IMR-90 (cell line): ENCODE measurements around the gene TIAM1. TPM values are rescaled to one million over a fixed set of nuclear protein-coding genes. Genes with fewer than 3 reads are reported as not detected.

ENCODE experiments used
- ATAC-seq: fragments of 200-7000 bp; cut with Tn5 transposase; 2 replicates; pipeline ENCODE4 v1.9.1; 2020; ENCODE audit warnings: low read depth, mild to moderate bottlenecking, moderate library complexity
- BruUV-seq: library from RNA; stranded (reverse); fragments of 400-500 nt; replicated peaks from 2 replicates; lab custom pipeline; 2021; lab: Mats Ljungman, UMichigan
- CTCF ChIA-PET: fragments of 300-600 bp; formaldehyde crosslinking; extraction: SDS; loops from one replicate; lab custom pipeline; 2021; ENCODE audit warnings: antibody characterized with exemption; lab: Yijun Ruan, JAX
- POLR2A ChIA-PET: fragments of 300-600 bp; sonication (Branson Sonifier 250); formaldehyde crosslinking; loops from one replicate; lab custom pipeline; 2022; ENCODE audit warnings: antibody characterized with exemption; ENCODE audit not compliant: unreplicated experiment; lab: Charles Lee
- DNase-seq: peaks from one replicate; pipeline ENCODE4 v3.0.0; 2013
- H2AFZ ChIP-seq: replicated peaks from 2 replicates; pipeline ENCODE3; 2013; ENCODE audit warnings: low read length, mild to moderate bottlenecking; ENCODE audit not compliant: poor library complexity
- H2AK5ac ChIP-seq: 2 replicates; pipeline ENCODE4 v1.6.1; 2013; ENCODE audit warnings: low read depth, low read length, inconsistent platforms
- H2AK9ac ChIP-seq: replicated peaks from 2 replicates; pipeline ENCODE3; 2013; ENCODE audit warnings: mild to moderate bottlenecking, low read depth, low read length, moderate library complexity; ENCODE audit not compliant: poor library complexity
- H2BK120ac ChIP-seq: 2 replicates; pipeline ENCODE4 v1.6.1; 2013; ENCODE audit warnings: low read depth, low read length, inconsistent platforms
- H2BK15ac ChIP-seq: 3 replicates; pipeline ENCODE4 v1.6.1; 2013; ENCODE audit warnings: low read depth, low read length, inconsistent platforms
- H2BK20ac ChIP-seq: 2 replicates; pipeline ENCODE4 v1.6.1; 2013; ENCODE audit warnings: low read depth, mild to moderate bottlenecking, inconsistent platforms, low read length, moderate library complexity
- H2BK5ac ChIP-seq: 2 replicates; pipeline ENCODE4 v1.6.1; 2013; ENCODE audit warnings: mild to moderate bottlenecking, low read depth, low read length, inconsistent platforms; ENCODE audit not compliant: poor library complexity, severe bottlenecking
- H3K14ac ChIP-seq: replicated peaks from 2 replicates; pipeline ENCODE4 v1.6.1; 2013; ENCODE audit warnings: low read depth, low read length, inconsistent platforms
- H3K18ac ChIP-seq: 2 replicates; pipeline ENCODE4 v1.6.1; 2013; ENCODE audit warnings: low read depth, low read length, control low read depth
- H3K23ac ChIP-seq: 2 replicates; pipeline ENCODE4 v1.6.1; 2013; ENCODE audit warnings: low read depth, low read length, inconsistent platforms
- H3K27ac ChIP-seq: 2 replicates; pipeline ENCODE4 v1.5.1; 2013; ENCODE audit warnings: mild to moderate bottlenecking, control low read depth, low read length; ENCODE audit not compliant: insufficient read depth
- H3K27me3 ChIP-seq: 2 replicates; pipeline ENCODE4 v1.6.1; 2013; ENCODE audit warnings: low read length; ENCODE audit not compliant: control insufficient read depth, insufficient read depth
- H3K36me3 ChIP-seq: 2 replicates; pipeline ENCODE4 v1.6.1; 2013; ENCODE audit warnings: low read length, mixed read lengths; ENCODE audit not compliant: control insufficient read depth, insufficient read depth
- H3K4ac ChIP-seq: 2 replicates; pipeline ENCODE4 v1.6.1; 2013; ENCODE audit warnings: low read depth, low read length, inconsistent platforms
- H3K4me1 ChIP-seq: 2 replicates; pipeline ENCODE4 v1.6.1; 2013; ENCODE audit warnings: low read length, mixed read lengths; ENCODE audit not compliant: control insufficient read depth, insufficient read depth
- H3K4me2 ChIP-seq: 2 replicates; pipeline ENCODE4 v1.6.1; 2013; ENCODE audit warnings: low read depth, mild to moderate bottlenecking, control low read depth, low read length, moderate library complexity
- H3K4me3 ChIP-seq: 2 replicates; pipeline ENCODE4 v1.5.1; 2013; ENCODE audit warnings: low read depth, mild to moderate bottlenecking, control low read depth, low read length, moderate library complexity; ENCODE audit not compliant: insufficient read depth
- H3K56ac ChIP-seq: 2 replicates; pipeline ENCODE4 v1.6.1; 2013; ENCODE audit warnings: low read length, inconsistent platforms; ENCODE audit not compliant: insufficient read depth; ENCODE audit errors: extremely low read depth
- H3K79me1 ChIP-seq, 2 experiments: 2 replicates each; pipeline ENCODE4 v1.6.1; 2013; ENCODE audit warnings: low read length in 2 of 2, inconsistent platforms in 1 of 2, low read depth in 1 of 2
- H3K9ac ChIP-seq: 2 replicates; pipeline ENCODE4 v1.6.1; 2013; ENCODE audit warnings: low read depth, low read length, control low read depth
- H3K9me1 ChIP-seq: 2 replicates; pipeline ENCODE4 v1.6.1; 2013; ENCODE audit warnings: low read length, inconsistent platforms; ENCODE audit not compliant: insufficient read depth
- H3K9me3 ChIP-seq: 2 replicates; pipeline ENCODE4 v1.6.1; 2013; ENCODE audit warnings: low read length; ENCODE audit not compliant: control insufficient read depth, insufficient read depth
- H4K20me1 ChIP-seq: 2 replicates; pipeline ENCODE4 v1.6.1; 2013; ENCODE audit warnings: low read length, inconsistent platforms; ENCODE audit not compliant: insufficient read depth
- H4K5ac ChIP-seq: 2 replicates; pipeline ENCODE4 v1.6.1; 2013; ENCODE audit warnings: mild to moderate bottlenecking, low read depth, low read length, control low read depth
- H4K8ac ChIP-seq, 2 experiments: 2 replicates each; pipeline ENCODE4 v1.6.1; 2013; ENCODE audit warnings: low read depth in 2 of 2, low read length in 2 of 2, control low read depth in 1 of 2, inconsistent platforms in 1 of 2
- H4K91ac ChIP-seq: 2 replicates; pipeline ENCODE4 v1.6.1; 2013; ENCODE audit warnings: low read depth, low read length, inconsistent platforms; ENCODE audit not compliant: insufficient read depth
- CEBPB ChIP-seq: IDR thresholded peaks from 2 replicates; pipeline ENCODE4 v1.6.1; 2012; ENCODE audit warnings: low read depth, low read length, improper control_type of control experiment
- CTCF ChIP-seq: conservative IDR thresholded peaks from 2 replicates; pipeline ENCODE4 v1.5.1; 2012; ENCODE audit warnings: mild to moderate bottlenecking, low read depth, low read length, improper control_type of control experiment
- POLR2A ChIP-seq: IDR thresholded peaks from 2 replicates; pipeline ENCODE4 v1.6.1; 2012; ENCODE audit warnings: mild to moderate bottlenecking, low read depth, low read length
- RAD21 ChIP-seq: IDR thresholded peaks from 2 replicates; pipeline ENCODE4 v1.6.1; 2012; ENCODE audit warnings: low read length, improper control_type of control experiment
- RCOR1 ChIP-seq: IDR thresholded peaks from 2 replicates; pipeline ENCODE4 v1.6.1; 2012; ENCODE audit warnings: mild to moderate bottlenecking, low read length, improper control_type of control experiment; ENCODE audit not compliant: insufficient replicate concordance
- SMC3 ChIP-seq: fragments of 150-350 bp; IDR thresholded peaks from 2 replicates; pipeline ENCODE4 v1.6.1; 2016; ENCODE audit warnings: low read depth, mild to moderate bottlenecking, antibody characterized with exemption, low read length, moderate library complexity
- USF2 ChIP-seq: fragments of 150-350 bp; IDR thresholded peaks from 2 replicates; pipeline ENCODE4 v1.6.1; 2017; ENCODE audit warnings: mild to moderate bottlenecking, antibody characterized with exemption, low read length, low read depth
- WGBS, 2 experiments: methylation state at CpG; one replicate each; pipeline versions ENCODE4 v1.1.5 to v1.1.7; 2013; ENCODE audit warnings: missing lambda C conversion rate in 2 of 2; ENCODE audit not compliant: insufficient read length in 1 of 2; ENCODE audit errors: extremely low coverage in 2 of 2; 5-methylcytosine and 5-hydroxymethylcytosine counted together
- dilution Hi-C: fragments of 300-500 bp; cut with HindIII; formaldehyde crosslinking; loops from one replicate; pipeline ENCODE4 v1.14.3; 2018; ENCODE audit warnings: low sequenced_read_pairs; ENCODE audit not compliant: unreplicated experiment
- in situ Hi-C: fragments of 300-500 bp; cut with MboI; formaldehyde crosslinking; loops from 3 replicates; pipeline ENCODE4 v1.14.3; 2019; ENCODE audit warnings: low sequenced_read_pairs, inconsistent platforms, mixed read lengths
- intact Hi-C: fragments of 100-400 bp; cut with micrococcal nuclease; formaldehyde crosslinking; loops from 2 replicates; pipeline ENCODE4 v1.10.0; 2022
- polyA plus RNA-seq, 3 experiments: library from polyadenylated mRNA; depleted of rRNA; stranded (reverse); fragments of >200 nt; gene quantifications; 2 replicates each; pipeline ENCODE4 v1.2.3, GENCODE V29; 2012; ENCODE audit warnings: low replicate concordance in 1 of 3
- total RNA-seq: library from RNA; depleted of rRNA; stranded (reverse); fragments of >200 nt; gene quantifications from 2 replicates; pipeline ENCODE4 v1.2.3, GENCODE V29; 2012

TIAM1 gene
- total and polyA plus RNA-seq, 2 of the 4 experiments (the other 2 are of a cell fraction): 2.9 to 9.3 TPM

- no CpG with 5 or more reads among the region's 3 CpGs for WGBS, 2 experiments
- Histone ChIP-seq H2BK20ac (no peak overlapping the region), H3K27me3 (no peaks in the 10 kb centered on the region; the same call in 1 of the 2 replicates), H3K56ac (no peak overlapping the region), H3K4ac (no peak overlapping the region), H4K5ac (no peak overlapping the region), H3K9me1 (no peaks in the 10 kb centered on the region), H2BK15ac (no peak overlapping the region), H2BK120ac (no peak overlapping the region), H3K9me3 (no peaks in the 10 kb centered on the region), H3K27ac (no peak overlapping the region), H3K23ac (no peak overlapping the region), H2AFZ (no peak overlapping the region), H3K36me3 (no peaks in the 10 kb centered on the region), H2BK5ac (no peak overlapping the region), H3K79me1 (no peaks in the 10 kb centered on the region), H2AK5ac (no peak overlapping the region), H2AK9ac (no peak overlapping the region), H4K20me1 (no peaks in the 10 kb centered on the region), H3K4me2 (no peak overlapping the region), H4K8ac (no peak overlapping the region), H3K18ac (no peak overlapping the region), H3K4me1 (no peaks in the 10 kb centered on the region), H3K4me3 (no peak overlapping the region), H4K91ac (no peak overlapping the region), H3K9ac (no peak overlapping the region), H3K14ac (no peak overlapping the region)
- DNase-seq: no peak
- ChIA-PET CTCF (no interaction called here), POLR2A (no interaction called here)
- dilution Hi-C loops (no loop called here), in situ Hi-C loops (no loop called here), intact Hi-C loops (no loop called here)
- ATAC-seq: no peak
- TF ChIP-seq RCOR1: no peak
- TF ChIP-seq POLR2A: no peak
- no peak for TF ChIP-seq USF2
- no peak for TF ChIP-seq CEBPB
- TF ChIP-seq CTCF: no peak
- no peak for TF ChIP-seq SMC3
- no peak for TF ChIP-seq RAD21
- BruUV-seq: no TSS peak
Measured at GRCh38 chr21:31257265-31257664, 86.8 kb downstream of the TIAM1 start.
